KG1 (cell line): Measurements from ENCODE around the gene S100A14.
"Not testable (repeated sequence)": the region's sequence is repeated elsewhere in the genome, so short reads cannot be mapped to it uniquely, and the experiment has no call there.

Experiments
- DNase-seq: peaks from one replicate; lab custom pipeline; 2025; lab: John Stamatoyannopoulos, UW

The S100A14 gene

DNA sequence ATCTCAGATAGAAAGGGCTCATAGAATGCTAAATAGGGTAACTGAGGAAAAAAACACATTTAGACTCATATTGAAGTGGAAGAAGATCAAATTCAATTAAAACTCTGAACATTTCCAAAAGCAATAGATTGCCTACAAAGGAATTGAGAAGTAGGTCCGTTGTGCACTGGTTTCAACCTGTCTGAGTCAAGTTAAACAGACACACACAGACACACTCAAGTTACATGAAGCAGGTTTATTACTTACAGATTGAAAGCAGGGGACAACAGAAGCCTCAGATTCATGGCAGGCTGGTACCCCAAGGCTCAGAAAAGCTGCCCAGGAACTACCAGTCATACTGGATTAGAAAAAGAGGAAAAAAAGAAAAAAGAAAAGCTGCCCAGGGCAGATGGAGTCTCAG lies 29.8 kb downstream of the S100A14 start:
- DNase-seq: no peak

DNA sequence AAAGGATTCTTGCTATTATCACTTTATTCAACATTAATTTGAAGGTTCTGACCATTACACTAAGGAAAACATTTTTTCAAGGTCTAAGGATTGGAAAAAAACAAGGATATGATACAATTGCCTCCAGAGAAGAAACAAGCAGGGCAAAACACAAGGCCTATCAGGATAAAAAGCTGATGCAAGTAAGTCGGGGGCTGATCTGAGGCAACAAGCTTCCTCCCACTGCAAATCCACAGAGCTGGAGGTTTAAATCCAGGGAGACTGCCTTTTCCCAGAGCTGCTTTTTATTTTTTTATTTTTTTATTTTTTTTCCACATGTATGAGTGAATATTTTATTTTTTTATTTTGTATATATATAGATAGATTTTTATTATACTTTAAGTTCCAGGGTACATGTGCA lies 31.1 kb downstream of the S100A14 start:
- DNase-seq: no peak

DNA sequence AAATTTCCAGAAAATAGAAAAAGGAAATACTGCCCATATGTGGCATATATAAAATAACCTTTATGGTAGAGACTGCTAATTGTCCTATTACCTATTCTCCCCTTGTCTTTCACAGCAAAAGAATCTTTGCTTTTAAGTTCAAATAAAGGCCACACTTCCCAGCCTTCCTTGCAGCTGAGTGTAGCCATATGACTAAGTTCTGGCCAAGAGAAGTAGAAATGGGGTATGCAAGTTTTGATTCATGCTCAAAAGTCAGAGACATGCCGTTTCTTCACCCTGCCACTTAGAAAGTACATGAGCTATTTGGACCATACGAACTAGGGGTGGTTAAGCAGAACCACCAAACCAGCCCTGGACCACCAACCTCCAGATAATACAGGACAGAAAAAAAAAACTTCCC lies 32.1 kb downstream of the S100A14 start:
- DNase-seq: no peak

DNA sequence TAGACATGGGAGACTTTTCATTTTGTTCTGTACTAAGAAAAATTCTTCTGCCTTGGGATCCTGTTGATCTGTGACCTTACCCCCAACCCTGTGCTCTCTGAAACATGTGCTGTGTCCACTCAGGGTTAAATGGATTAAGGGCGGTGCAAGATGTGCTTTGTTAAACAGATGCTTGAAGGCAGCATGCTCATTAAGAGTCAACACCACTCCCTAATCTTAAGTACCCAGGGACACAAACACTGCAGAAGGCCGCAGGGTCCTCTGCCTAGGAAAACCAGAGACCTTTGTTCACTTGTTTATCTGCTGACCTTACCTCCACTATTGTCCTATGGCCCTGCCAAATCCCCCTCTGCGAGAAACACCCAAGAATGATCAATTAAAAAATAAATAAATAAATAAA lies 32.6 kb downstream of the S100A14 start:
- not testable (repeated sequence) for DNase-seq

DNA sequence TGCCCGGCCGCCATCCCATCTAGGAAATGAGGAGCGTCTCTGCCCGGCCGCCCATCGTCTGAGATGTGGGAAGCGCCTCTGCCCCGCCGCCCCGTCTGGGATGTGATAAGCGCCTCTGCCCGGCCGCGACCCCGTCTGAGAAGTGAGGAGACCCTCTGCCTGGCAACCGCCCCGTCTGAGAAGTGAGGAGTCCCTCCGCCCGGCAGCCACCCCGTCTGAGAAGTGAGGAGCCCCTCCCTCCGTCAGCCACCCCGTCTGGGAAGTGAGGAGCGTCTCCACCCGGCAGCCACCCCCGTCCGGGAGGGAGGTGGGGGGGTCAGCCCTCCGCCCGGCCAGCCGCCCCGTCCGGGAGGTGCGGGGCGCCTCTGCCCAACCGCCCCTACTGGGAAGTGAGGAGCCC lies 33.3 kb downstream of the S100A14 start:
- DNase-seq: not testable (repeated sequence)

DNA sequence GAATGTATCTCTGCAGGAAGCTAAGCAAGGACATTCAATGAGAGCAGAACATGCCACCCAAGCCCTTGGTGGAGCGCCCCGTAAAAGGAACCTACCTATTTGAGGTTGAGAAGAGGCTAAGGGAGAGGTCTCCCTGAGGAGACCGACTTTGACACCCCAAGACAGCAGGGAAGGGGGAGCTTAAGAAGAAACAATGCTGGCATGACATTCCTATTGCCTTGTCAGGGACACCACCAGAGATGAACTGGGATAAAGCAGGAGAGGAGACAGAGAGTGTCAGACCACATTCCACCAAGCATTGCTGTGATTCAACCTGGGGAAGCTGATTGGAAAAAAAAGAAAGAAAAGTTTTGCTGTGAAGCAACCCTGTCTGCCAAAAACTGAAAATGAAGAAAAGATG lies 37.2 kb downstream of the S100A14 start:
- DNase-seq: no peak

DNA sequence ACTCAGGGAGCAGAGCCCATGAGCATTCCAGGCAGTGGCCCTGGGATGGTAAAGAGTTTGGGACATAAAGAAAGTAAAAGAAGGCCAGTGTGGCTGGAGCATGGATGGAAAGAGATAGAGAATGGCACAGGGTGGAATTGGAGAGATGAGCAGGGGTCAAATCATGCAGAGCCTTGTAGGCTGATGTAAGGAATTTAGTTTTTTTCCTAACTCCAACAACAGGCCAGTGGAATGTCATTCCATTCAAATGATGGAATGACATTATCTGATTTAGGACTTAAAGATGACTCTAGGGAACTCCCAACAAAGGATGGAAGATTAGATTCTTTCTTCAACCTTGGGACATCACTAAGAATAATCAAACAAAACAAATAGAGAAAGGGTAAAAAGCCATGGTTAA lies 37.6 kb downstream of the S100A14 start:
- no peak for DNase-seq

DNA sequence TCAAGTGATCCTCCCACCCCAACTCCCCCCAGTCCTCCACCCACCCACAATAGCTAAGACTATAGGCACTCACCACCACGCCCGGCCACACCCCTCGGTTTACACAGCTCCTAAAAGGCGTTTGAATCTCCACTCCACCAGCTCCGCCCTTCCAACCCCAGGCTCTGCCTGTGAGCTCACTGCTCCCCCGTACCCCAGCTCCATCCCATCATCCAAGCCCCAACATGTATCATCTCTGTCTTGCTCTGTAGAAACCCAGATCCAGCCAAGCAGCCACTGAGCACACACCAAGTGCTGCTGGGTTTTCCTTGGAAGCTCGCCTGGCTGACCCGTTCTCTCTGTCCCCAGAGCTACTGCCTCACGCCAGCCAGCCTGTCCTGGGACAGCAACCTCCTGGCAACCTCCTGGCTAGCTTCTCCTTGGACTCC lies 38.5 kb downstream of the S100A14 start:
- DNase-seq: no peak

DNA sequence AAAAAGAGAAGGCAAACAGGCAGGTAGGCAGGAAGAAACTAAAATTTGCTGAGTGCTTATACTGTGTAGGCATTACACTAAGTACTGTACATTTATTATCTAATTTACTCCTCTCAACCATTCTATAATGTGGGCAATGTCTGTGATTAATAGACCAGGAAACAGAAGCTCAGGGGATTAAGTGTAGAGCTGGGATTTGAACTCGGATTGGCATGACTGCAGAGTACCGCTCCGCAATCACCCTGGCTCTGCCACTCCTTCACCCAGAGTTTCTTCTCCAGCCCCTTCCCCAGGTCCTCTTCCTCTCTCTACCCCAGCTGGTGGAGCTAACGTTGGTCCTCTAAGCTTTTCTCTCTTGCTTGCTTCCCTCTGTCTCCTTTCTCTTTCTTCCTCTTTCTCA lies 39.0 kb downstream of the S100A14 start:
- DNase-seq: no peak

DNA sequence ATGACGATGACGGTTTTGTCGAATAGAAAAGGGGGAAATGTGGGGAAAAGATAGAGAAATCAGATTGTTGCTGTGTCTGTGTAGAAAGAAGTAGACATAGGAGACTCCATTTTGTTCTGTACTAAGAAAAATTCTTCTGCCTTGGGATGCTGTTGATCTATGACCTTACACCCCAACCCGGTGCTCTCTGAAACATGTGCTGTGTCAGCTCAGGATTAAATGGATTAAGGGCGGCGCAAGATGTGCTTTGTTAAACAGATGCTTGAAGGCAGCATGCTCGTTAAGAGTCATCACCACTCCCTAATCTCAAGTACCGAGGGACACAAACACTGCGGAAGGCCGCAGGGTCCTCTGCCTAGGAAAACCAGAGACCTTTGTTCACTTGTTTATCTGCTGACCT lies 40.6 kb downstream of the S100A14 start:
- not testable (repeated sequence) for DNase-seq

DNA sequence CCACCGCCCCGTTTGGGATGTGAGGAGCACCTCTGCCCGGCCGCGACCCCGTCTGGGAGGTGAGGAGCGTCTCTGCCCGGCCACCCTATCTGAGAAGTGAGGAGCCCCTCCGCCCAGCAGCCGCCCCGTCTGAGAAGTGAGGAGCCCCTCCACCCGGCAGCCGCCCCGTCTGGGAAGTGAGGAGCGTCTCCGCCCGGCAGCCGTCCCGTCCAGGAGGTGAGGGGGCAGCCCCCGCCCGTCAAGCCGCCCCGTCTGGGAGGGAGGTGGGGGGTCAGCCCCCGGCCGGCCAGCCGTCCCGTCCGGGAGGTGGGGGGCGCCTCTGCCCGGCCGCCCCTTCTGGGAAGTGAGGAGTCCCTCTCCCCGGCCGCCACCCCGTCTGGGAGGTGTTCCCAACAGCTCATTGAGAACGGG lies 41.0 kb downstream of the S100A14 start:
- DNase-seq: not testable (repeated sequence)

DNA sequence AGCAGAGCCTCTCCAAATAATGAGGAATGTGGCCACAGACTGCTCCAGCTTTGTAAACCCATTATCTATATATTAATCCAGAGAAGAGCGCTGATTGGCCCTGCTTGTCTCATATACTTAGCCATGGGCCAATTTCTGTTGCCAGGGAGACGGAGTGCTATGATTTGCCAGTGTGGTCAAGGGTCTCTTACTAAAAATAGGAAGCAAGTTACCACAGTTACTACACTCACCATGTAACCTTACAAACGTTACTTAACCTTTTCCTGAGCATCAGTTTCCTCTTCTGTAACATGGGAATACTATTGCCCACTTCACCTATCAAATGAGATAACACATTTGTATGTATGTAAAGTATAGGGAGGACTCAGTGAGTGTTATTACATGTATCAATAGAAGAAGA lies 42.8 kb downstream of the S100A14 start:
- no peak for DNase-seq

DNA sequence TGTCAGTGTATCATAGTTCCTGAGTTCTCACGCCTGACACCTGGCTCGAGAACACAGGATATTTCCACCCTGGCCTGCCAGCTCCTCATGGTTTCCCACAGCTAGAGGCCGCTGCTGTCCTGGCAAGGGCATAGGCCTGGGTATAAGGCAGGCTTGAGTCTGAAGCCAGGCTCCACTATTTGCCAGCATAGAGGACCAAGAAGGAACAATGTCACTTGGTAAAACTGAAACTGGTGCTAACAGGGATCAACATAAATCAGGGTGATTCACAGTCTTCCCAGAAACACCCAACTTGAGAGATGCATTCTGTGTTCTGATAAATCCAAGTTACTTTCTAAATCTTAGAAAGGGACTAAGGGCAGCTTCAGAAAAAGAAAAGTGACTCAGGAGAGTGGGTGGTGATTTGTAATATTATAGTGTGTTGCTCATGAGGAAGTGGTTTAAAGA lies 43.5 kb downstream of the S100A14 start:
- DNase-seq: peak; percentile 20

DNA sequence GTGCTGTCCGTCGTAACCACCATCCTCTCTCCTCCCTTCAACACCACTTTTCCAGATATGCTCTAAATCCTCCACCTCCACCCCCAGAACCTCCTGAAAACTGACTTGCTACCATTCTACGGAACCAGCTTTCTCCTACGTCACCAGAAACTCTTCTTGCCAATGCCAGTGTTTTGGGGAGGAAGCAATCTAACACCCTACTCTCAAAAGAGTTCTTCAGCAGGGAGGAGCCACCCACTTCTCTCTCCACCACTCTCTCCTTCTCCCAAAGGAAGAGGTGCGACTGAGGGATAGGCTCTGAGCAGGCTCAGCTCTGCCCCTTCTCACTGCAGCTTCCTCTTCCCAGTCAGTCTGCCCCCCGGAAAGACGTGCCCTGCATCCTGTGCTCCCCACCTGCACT lies 44.4 kb downstream of the S100A14 start:
- no peak for DNase-seq

DNA sequence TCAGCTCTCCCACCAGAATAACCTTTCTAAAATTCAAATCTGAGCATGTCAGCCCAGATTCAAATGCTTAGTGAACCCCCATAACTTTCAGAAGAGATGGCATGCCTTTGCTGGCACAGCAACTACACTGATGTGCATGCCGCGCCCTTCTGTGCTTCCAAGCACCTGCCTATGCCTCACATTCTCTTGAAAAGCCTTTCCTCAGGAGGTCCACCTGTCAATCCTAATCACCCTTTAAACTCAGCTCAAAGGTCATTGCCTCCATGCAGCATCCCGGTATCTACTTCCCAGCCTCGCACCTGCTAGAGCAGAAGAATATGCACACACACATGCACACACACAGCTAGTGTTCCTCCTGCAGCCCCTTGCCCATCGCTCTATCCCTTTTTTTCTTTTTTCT lies 45.3 kb downstream of the S100A14 start:
- no peak for DNase-seq

DNA sequence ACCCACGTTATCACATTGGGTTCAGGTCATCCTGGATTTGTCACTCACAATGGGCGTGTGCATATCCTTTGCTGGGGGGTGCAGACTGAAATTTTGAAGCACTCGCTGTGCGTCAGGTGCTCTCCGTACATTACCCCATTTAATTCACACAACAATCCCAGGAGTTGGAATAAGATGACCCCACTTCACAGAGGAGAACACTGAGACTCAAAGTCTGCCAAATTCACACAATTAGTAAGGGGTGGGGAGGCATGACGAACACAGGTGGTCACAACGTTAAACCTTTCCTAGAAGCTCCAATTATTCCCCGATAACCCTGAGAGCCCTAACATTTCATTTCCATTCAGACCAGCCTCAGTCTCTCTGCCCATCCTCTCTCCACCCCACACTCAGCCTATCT lies 46.7 kb downstream of the S100A14 start:
- no peak for DNase-seq

DNA sequence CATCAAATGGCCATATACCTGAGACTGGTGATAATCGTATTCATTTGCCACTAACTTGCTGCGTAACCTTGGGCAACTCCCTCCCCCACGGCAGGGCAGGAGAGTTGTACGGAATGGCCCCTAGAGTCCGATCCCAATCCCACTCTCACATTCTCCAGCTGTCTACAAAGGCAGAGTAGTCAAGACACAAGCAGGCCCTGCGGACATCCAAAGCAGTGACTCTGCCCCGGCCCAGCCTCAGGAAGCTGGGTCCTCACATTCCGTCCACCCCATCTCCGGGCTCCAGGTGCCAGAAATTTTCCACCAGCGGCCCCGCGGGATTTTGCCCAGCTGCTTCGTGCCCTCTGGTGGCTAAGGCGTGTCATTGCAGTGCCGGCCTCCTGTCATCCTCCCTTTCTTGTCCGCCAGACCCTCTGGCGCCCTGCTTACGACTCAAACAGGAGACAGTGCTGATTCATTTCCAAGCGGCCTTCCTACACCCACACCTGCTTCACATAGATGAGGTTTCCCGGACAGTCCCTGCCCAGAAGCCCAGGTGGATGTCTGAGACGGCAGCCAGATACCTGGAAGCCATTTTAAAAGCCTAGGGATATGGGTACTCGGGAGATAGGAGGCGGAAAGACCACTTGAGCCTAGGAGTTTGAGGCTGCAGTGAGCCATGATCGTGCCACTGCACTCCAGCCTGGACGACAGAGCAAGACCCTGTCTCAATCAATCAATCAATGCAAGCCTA lies 47.6 kb downstream of the S100A14 start:
- peak; percentile 34 for DNase-seq

DNA sequence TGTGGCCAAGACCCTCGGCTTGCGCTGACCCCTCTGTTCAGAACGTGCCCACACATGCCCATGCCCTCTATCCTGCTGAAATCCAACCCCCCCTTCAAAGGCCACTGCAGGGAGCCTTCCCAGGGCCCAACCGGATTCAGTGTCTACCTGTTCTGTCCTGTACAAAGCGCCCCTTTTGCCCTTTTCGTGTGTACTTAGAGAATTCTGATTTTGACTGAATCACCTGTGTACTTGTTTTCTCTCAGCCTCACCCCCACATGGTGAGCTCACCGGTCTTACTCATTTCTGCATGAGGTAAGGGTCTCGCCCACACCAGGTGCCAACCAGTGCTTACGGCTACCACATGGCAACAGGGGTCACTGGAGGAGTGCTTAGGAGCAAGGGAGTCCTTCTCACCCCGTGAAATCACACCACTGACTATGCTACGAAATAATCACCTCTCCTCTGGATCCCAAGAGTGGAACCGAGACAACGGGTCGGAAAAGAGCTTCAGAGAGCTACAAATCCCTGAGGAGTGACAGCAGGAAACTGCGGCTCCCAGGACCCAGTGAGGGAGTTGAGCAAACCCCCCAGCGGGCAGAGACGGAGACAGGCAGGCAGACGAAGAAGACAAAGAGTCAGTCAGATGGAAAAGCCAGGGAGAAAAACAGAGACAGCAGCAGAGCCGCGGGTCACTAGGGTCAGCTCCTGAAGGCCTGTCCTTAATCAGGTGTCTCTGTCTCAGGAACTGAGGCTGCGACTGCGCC lies 48.3 kb downstream of the S100A14 start:
- DNase-seq: no peak

DNA sequence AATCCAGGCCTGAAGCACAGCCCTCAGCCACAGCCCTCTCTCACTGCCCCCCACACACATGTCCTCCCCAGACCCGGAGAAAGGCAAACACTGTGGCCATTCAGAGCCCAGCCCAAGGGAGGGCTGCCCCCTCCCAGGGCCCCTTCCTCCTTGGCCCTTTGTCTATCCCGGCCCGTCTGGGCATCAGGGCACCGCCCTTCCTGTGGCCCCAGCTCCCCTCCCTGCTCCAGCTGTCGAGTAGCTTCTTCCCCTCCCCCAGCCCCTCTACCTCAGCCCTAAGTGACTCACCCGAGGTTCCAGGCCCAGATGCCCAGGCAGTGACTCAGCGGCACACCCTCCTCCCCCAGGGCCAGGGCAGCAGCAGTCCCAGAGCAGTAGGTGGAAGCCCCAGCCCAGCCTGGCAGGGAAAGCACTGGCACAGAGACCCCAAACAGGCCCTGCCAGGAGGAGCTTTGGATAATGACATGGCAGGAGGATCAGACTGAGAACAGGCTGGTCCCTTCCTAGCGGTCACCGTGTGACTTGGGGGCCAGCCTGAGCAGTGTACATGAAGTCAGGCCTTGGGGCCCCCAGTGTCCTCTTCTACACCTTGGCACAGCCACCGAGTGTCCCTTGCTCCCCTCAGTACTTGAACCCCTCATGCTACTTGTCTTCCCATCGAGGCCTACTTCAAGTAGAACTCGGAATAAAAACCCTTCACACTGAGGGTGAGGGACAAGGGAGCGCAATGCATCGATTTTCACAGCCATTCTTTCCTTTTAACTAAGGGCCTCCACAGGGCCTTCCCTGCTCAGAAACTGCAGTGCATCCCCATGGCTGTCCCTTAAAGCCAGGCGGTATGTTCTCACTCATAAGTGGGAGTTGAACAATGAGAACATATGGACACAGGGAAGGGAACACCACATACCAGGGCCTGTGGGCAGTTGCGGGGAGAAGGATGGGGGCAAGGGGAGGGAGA lies 49.4 kb downstream of the S100A14 start:
- peak; percentile 53 for DNase-seq

DNA sequence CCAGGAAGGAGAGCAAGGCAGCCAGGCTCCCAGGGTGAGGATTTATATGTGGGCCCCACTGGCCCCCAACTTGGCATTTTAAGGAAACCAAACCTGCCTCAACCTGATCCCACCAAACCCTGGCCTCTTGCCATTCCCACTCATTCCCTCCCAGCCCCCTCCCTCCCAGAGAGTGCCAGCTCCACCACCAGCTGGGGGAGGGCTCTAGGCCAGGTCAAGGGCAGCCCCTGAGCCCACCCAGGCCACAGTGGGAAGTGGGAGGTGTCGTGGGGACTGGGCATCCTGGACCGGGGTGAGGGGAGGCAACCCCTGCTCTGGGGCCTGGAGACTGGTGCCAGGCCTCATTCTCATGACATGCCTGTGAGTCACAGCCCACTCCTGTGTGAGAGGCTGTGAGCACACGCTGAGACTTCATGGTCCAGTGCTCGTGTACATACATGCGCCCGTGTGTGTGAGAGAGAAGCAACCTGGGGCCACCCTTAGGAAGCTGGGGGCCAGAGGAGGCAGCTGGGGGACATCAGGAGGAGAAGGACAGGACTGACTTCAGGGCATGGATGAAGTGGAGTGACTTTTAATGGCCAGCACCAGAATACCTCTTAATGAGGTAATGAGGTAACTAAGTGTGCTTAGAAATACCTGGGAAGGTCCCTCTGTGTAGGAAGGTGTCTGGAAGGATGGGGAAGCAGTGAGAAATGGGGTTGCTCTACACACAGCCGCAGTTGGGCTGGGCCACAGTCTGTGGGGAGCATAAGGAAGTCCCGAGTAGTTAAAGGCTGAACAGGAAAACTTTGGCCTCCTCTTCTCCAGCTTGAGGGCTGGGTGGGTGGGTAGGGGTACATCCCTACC lies 50.4 kb downstream of the S100A14 start, which contains the start of gene S100A2:
S100A2 (minus strand) TSS at position 316 of the 846 bp plus-strand sequence. CDS start 1,967 bp downstream, outside the sequence.
- peak; percentile 58 for DNase-seq
